OCI-LY3 (cell line): Measurements from ENCODE around the gene HDAC1.

Experiments used
- CTCF ChIP-seq: fragments of 200-600, 300-600 bp; sonication (generic); IDR thresholded peaks from 2 replicates; pipeline ENCODE4 v1.5.1; 2014; ENCODE audit warnings: antibody characterized with exemption, low read length, low read depth
- EZH2phosphoT487 ChIP-seq: fragments of 200-600 bp; shearing (Covaris generic); IDR thresholded peaks from 2 replicates; pipeline ENCODE4 v1.6.1; 2018; ENCODE audit warnings: antibody characterized with exemption, mixed run types, low read depth

GRCh38 chr1:32330558-32331151, 38.8 kb downstream of the HDAC1 start:
- no peak for TF ChIP-seq CTCF
- TF ChIP-seq EZH2phosphoT487: no peak
